Stimulated activated CD4-positive, alpha-beta T cell treated with anti-CD3 and anti-CD28 coated beads, Interleukin-1b, Interleukin-23, amount 100 ng/mL, for 1 hour (primary cell): ENCODE results near the gene LTBP1.
"Not testable (repeated sequence)": the region's sequence is repeated elsewhere in the genome, so short reads cannot be mapped to it uniquely, and the experiment has no call there.

Experiments used
- DNase-seq, 2 donors: peaks; one replicate each; pipeline ENCODE4 v3.0.0-alpha.2; 2020; ENCODE audit warnings: low read depth in 2 of 2

LTBP1 gene

GRCh38 chr2:33378556-33379210, 431.9 kb downstream of the LTBP1 start:
- no peak for DNase-seq

GRCh38 chr2:33380001-33380609, 433.4 kb downstream of the LTBP1 start:
- no peak for DNase-seq

- DNase-seq = no peak
Measured at GRCh38 chr2:33380719-33381118, 434.0 kb downstream of the LTBP1 start.

- DNase-seq = no peak
Measured at GRCh38 chr2:33381301-33381858, 434.6 kb downstream of the LTBP1 start.

- no peak for DNase-seq
Measured at GRCh38 chr2:33383855-33384598, 437.3 kb downstream of the LTBP1 start.

GRCh38 chr2:33384599-33384961, 437.8 kb downstream of the LTBP1 start:
- DNase-seq = no peak

- DNase-seq = no peak
Measured at GRCh38 chr2:33388996-33389395, 442.2 kb downstream of the LTBP1 start.

- not testable (repeated sequence) for DNase-seq
Measured at GRCh38 chr2:33389695-33390094, 442.9 kb downstream of the LTBP1 start.

GRCh38 chr2:33391529-33392255, 444.9 kb downstream of the LTBP1 start:
- DNase-seq = no peak

GRCh38 chr2:33392366-33392765, 445.6 kb downstream of the LTBP1 start:
- DNase-seq = no peak

GRCh38 chr2:33395034-33395433, 448.3 kb downstream of the LTBP1 start:
- no peak for DNase-seq

- peak in 1 of 2 donors; percentile 4 for DNase-seq
Measured at GRCh38 chr2:33395655-33396249, 449.0 kb downstream of the LTBP1 start.

GRCh38 chr2:33404321-33404720, 457.6 kb downstream of the LTBP1 start:
- DNase-seq = no peak

- no peak for DNase-seq
Measured at GRCh38 chr2:33406622-33407021, 459.9 kb downstream of the LTBP1 start.

- DNase-seq = no peak
Measured at GRCh38 chr2:33408109-33408508, 461.4 kb downstream of the LTBP1 start.

GRCh38 chr2:33409417-33409955, 462.7 kb downstream of the LTBP1 start:
- no peak for DNase-seq

- DNase-seq = no peak
Measured at GRCh38 chr2:33411765-33412164, 465.0 kb downstream of the LTBP1 start.

GRCh38 chr2:33412920-33413319, 466.2 kb downstream of the LTBP1 start:
- DNase-seq = no peak

- DNase-seq = no peak
Measured at GRCh38 chr2:33419581-33420200, 472.9 kb downstream of the LTBP1 start.

- DNase-seq = no peak
Measured at GRCh38 chr2:33420726-33421125, 474.0 kb downstream of the LTBP1 start.

- no peak for DNase-seq
Measured at GRCh38 chr2:33421820-33422219, 475.1 kb downstream of the LTBP1 start.
